Hepatocyte (in vitro differentiated cells): ENCODE results near the gene DUS2. TPM values are rescaled to one million over a fixed set of nuclear protein-coding genes. Genes with fewer than 3 reads are reported as not detected.

Experiments
- DNase-seq: peaks from one replicate; pipeline ENCODE4 v3.0.0-alpha.2; 2016; ENCODE audit warnings: low spot score
- H2AFZ ChIP-seq: fragments of 200-600 bp; sonication (generic); 2 replicates; pipeline ENCODE4 v1.6.0; 2016; ENCODE audit warnings: antibody characterized with exemption, mild to moderate bottlenecking
- H3K27ac ChIP-seq: fragments of 200-600 bp; sonication (generic); 2 replicates; pipeline ENCODE4 v1.5.1; 2016; ENCODE audit warnings: mild to moderate bottlenecking
- H3K27me3 ChIP-seq: fragments of 200-600 bp; sonication (generic); 2 replicates; pipeline ENCODE4 v1.6.1; 2016
- H3K36me3 ChIP-seq: fragments of 200-600 bp; sonication (generic); replicated peaks from 2 replicates; pipeline ENCODE4 v1.5.1; 2016; ENCODE audit warnings: low read depth; ENCODE audit not compliant: insufficient read depth
- H3K4me1 ChIP-seq: fragments of 200-600 bp; sonication (generic); 2 replicates; pipeline ENCODE4 v1.5.1; 2016; ENCODE audit warnings: mild to moderate bottlenecking, moderate library complexity; ENCODE audit not compliant: insufficient read depth
- H3K4me2 ChIP-seq: fragments of 200-600 bp; sonication (generic); 2 replicates; pipeline ENCODE4 v1.6.0; 2016
- H3K4me3 ChIP-seq: fragments of 200-600 bp; sonication (generic); 2 replicates; pipeline ENCODE4 v1.5.1; 2016; ENCODE audit warnings: mild to moderate bottlenecking
- H3K79me2 ChIP-seq: fragments of 200-600 bp; sonication (generic); 2 replicates; pipeline ENCODE4 v1.6.0; 2017; ENCODE audit warnings: mild to moderate bottlenecking
- H3K9me2 ChIP-seq: fragments of 200-600 bp; sonication (generic); replicated peaks from 2 replicates; pipeline ENCODE4 v1.6.0; 2017; ENCODE audit warnings: mild to moderate bottlenecking; ENCODE audit not compliant: insufficient read depth
- H3K9me3 ChIP-seq: fragments of 200-600 bp; sonication (generic); 2 replicates; pipeline ENCODE4 v1.5.1; 2016; ENCODE audit warnings: low read depth, mild to moderate bottlenecking
- H4K20me1 ChIP-seq: fragments of 200-600 bp; sonication (generic); 2 replicates; pipeline ENCODE4 v1.6.0; 2016; ENCODE audit warnings: mild to moderate bottlenecking; ENCODE audit not compliant: insufficient read depth, poor library complexity, severe bottlenecking
- CTCF ChIP-seq: fragments of 200-600 bp; sonication (generic); IDR thresholded peaks from 2 replicates; pipeline ENCODE4 v1.5.1; 2016; ENCODE audit warnings: antibody characterized with exemption, mild to moderate bottlenecking; ENCODE audit not compliant: poor library complexity
- EZH2 ChIP-seq: fragments of 200-600 bp; sonication (generic); IDR thresholded peaks from 2 replicates; pipeline ENCODE4 v1.6.1; 2016; ENCODE audit warnings: antibody characterized with exemption, mild to moderate bottlenecking, borderline replicate concordance
- EZH2phosphoT487 ChIP-seq: fragments of 200-600 bp; sonication (generic); IDR thresholded peaks from one replicate; pipeline ENCODE4 v1.6.1; 2018; ENCODE audit warnings: antibody characterized with exemption, mild to moderate bottlenecking, low read depth, moderate library complexity; ENCODE audit not compliant: unreplicated experiment, severe bottlenecking
- WGBS: methylation state at CpG from one replicate; pipeline ENCODE4 v1.1.6; 2016; ENCODE audit warnings: low lambda C conversion rate; ENCODE audit errors: missing lambda C conversion rate; 5-methylcytosine and 5-hydroxymethylcytosine counted together
- polyA plus RNA-seq: library from polyadenylated mRNA; unstranded; fragments of >200 nt; fragmentation: Nextera tagmentation; extraction: Ambion mirVana; gene quantifications from 2 replicates; pipeline ENCODE4 v1.2.1, GENCODE V29; 2016
- total RNA-seq: library from RNA; depleted of rRNA; stranded (reverse); fragments of >200 nt; gene quantifications from 2 replicates; pipeline ENCODE4 v1.2.3, GENCODE V29; 2014

DUS2 gene
- total and polyA plus RNA-seq, 2 experiments from 2014 or later: 11.8 to 18.0 TPM

GRCh38 chr16:68093816-68094613 is 70.9 kb downstream of the DUS2 start:
- Histone ChIP-seq H3K9me3 (no peaks in the 10 kb centered on the region), H3K27me3 (no peaks in the 10 kb centered on the region), H3K79me2 (peaks cover 99% of the 10 kb centered on the region), H3K27ac (no peak overlapping the region), H3K9me2 (no peaks in the 10 kb centered on the region), H2AFZ (no peak overlapping the region), H3K4me2 (no peak overlapping the region), H3K4me1 (peaks cover 22% of the 10 kb centered on the region), H3K36me3 (no peaks in the 10 kb centered on the region), H3K4me3 (no peak overlapping the region), H4K20me1 (peaks cover 41% of the 10 kb centered on the region)
- no peak for TF ChIP-seq EZH2
- TF ChIP-seq CTCF: peak; percentile 46
- 79% methylated on average over 5 of the region's 5 CpGs for WGBS
- DNase-seq: no peak

- Histone ChIP-seq H3K79me2 (peaks cover 99% of the 10 kb centered on the region), H3K36me3 (no peaks in the 10 kb centered on the region), H3K27me3 (no peaks in the 10 kb centered on the region), H3K27ac (no peak overlapping the region), H2AFZ (no peak overlapping the region), H3K9me3 (no peaks in the 10 kb centered on the region), H4K20me1 (peaks cover 45% of the 10 kb centered on the region), H3K4me3 (no peak overlapping the region), H3K4me1 (peaks cover 20% of the 10 kb centered on the region), H3K4me2 (no peak overlapping the region), H3K9me2 (no peaks in the 10 kb centered on the region)
- 97% methylated on average over 4 of the region's 4 CpGs for WGBS
- TF ChIP-seq EZH2phosphoT487: no peak
- TF ChIP-seq EZH2: no peak
- TF ChIP-seq CTCF: no peak
- no peak for DNase-seq
Observed at GRCh38 chr16:68094614-68094934, 71.5 kb downstream of the DUS2 start.

GRCh38 chr16:68096491-68096890 is 73.4 kb downstream of the DUS2 start:
- H3K27ac ChIP-seq: peak overlapping the region; percentile 49
- DNase-seq: no peak
- H3K4me1 ChIP-seq: peaks cover 5% of the 10 kb centered on the region
- H3K9me2 ChIP-seq: no peaks in the 10 kb centered on the region
- no peak for TF ChIP-seq EZH2phosphoT487
- 94% methylated on average over 2 of the region's 2 CpGs for WGBS
- H2AFZ ChIP-seq: no peak overlapping the region
- no peaks in the 10 kb centered on the region for H3K36me3 ChIP-seq
- H3K9me3 ChIP-seq: no peaks in the 10 kb centered on the region
- no peak overlapping the region for H3K4me3 ChIP-seq
- H3K79me2 ChIP-seq: peaks cover 99% of the 10 kb centered on the region
- H3K4me2 ChIP-seq: peak overlapping the region; percentile 23
- no peaks in the 10 kb centered on the region for H3K27me3 ChIP-seq
- peaks cover 50% of the 10 kb centered on the region for H4K20me1 ChIP-seq

GRCh38 chr16:68097088-68097487 is 74.0 kb downstream of the DUS2 start:
- Histone ChIP-seq H3K79me2 (peaks cover 99% of the 10 kb centered on the region), H3K4me3 (no peak overlapping the region), H3K36me3 (no peaks in the 10 kb centered on the region), H3K9me3 (no peaks in the 10 kb centered on the region), H3K4me2 (peak overlapping the region; percentile 23), H3K27me3 (no peaks in the 10 kb centered on the region), H2AFZ (no peak overlapping the region), H3K9me2 (no peaks in the 10 kb centered on the region), H4K20me1 (peaks cover 48% of the 10 kb centered on the region), H3K27ac (peak overlapping the region; percentile 49), H3K4me1 (no peaks in the 10 kb centered on the region)
- no peak for TF ChIP-seq EZH2
- TF ChIP-seq CTCF: no peak
- TF ChIP-seq EZH2phosphoT487: no peak
- DNase-seq: no peak
